K562 (cell line): ENCODE results near the gene SRP54. TPM values are rescaled to one million over a fixed set of nuclear protein-coding genes. Genes with fewer than 3 reads are reported as not detected.

Experiments
- CEBPB ChIP-seq: fragments of 450-650 bp; IDR thresholded peaks from 2 replicates; pipeline ENCODE4 v1.6.1; 2016; ENCODE audit warnings: missing genetic modification characterization, missing compliant biosample characterization
- COPS2 ChIP-seq: fragments of 450-650 bp; conservative IDR thresholded peaks from 2 replicates; pipeline ENCODE4 v1.6.1; 2016; ENCODE audit warnings: mild to moderate bottlenecking, moderate library complexity
- ID3 ChIP-seq, 2 experiments: fragments of 250-450 bp in 1 of 2; fragments of 450-650 bp in 1 of 2; sonication (Bioruptor Pico) in 1 of 2; IDR thresholded peaks; 2 replicates each; pipeline versions ENCODE4 v1.6.1 to v1.8.0; 2016 to 2021; ENCODE audit warnings: mild to moderate bottlenecking in 2 of 2, moderate library complexity in 2 of 2, missing compliant biosample characterization in 1 of 2, missing genetic modification characterization in 1 of 2
- NBN ChIP-seq: fragments of 450-650 bp; IDR thresholded peaks from 2 replicates; pipeline ENCODE4 v1.6.1; 2016; ENCODE audit warnings: low read depth, mild to moderate bottlenecking
- RBFOX2 ChIP-seq: fragments of 200-400 bp; formaldehyde crosslinking; IDR thresholded peaks from 2 replicates; pipeline ENCODE4 v1.6.1; 2017; ENCODE audit warnings: low read depth, mild to moderate bottlenecking, low read length, moderate library complexity
- SIX5 ChIP-seq, 2 experiments: IDR thresholded peaks; 2 replicates each; pipeline ENCODE4 v1.6.1; 2011; ENCODE audit warnings: low read length in 2 of 2, borderline replicate concordance in 1 of 2, low read depth in 1 of 2, mild to moderate bottlenecking in 1 of 2, moderate library complexity in 1 of 2; ENCODE audit not compliant: insufficient read depth in 1 of 2
- TBP ChIP-seq: optimal IDR thresholded peaks from 2 replicates; pipeline ENCODE3; 2011; ENCODE audit warnings: low read depth, low read length, improper control_type of control experiment
- ZBTB26 ChIP-seq: fragments of 450-650 bp; formaldehyde crosslinking; IDR thresholded peaks from 2 replicates; pipeline ENCODE4 v1.4.0; 2022; ENCODE audit warnings: missing genetic modification characterization
- ZEB2 ChIP-seq: fragments of 450-650 bp; IDR thresholded peaks from 2 replicates; pipeline ENCODE4 v1.6.1; 2016
- ZNF124 ChIP-seq: sonication (generic); formaldehyde crosslinking; IDR thresholded peaks from 2 replicates; pipeline ENCODE4 v1.8.1; 2022; ENCODE audit warnings: missing genetic modification reagents
- ZNF133 ChIP-seq: fragments of 250-450 bp; sonication (Bioruptor Pico); IDR thresholded peaks from 2 replicates; pipeline ENCODE4 v1.4.0; 2020; ENCODE audit warnings: mild to moderate bottlenecking
- ZNF318 ChIP-seq, 2 experiments: fragments of 450-650 bp; IDR thresholded peaks; 2 replicates each; pipeline ENCODE4 v1.6.1; 2016; ENCODE audit warnings: mild to moderate bottlenecking in 2 of 2, borderline replicate concordance in 1 of 2, low read depth in 1 of 2, moderate library complexity in 1 of 2
- ZNF518B ChIP-seq: fragments of 250-450 bp; sonication (Bioruptor Pico); IDR thresholded peaks from 2 replicates; pipeline ENCODE4 v1.5.0; 2021; ENCODE audit warnings: mild to moderate bottlenecking, moderate library complexity
- polyA plus RNA-seq, 8 experiments: library from polyadenylated mRNA; depleted of rRNA in 4 of 8; stranded (reverse) in 5 of 8; unstranded in 3 of 8; fragments of >200 nt; fragmentation: Nextera tagmentation in 2 of 8; fragmentation: Illumina TruSeq in 1 of 8; extraction: Ambion mirVana in 2 of 8; extraction: Trizol in 1 of 8; gene quantifications; 2 replicates each; pipeline versions ENCODE4 v1.2.1 to v1.2.3, GENCODE V29; 2011 to 2014; ENCODE audit warnings: inconsistent platforms in 1 of 8, missing spikeins in 1 of 8
- total RNA-seq, 7 experiments: library from RNA; depleted of rRNA in 6 of 7; stranded (reverse); fragments of >200 nt in 6 of 7; fragmentation: Illumina TruSeq in 2 of 7; extraction: Trizol in 2 of 7; gene quantifications; 2 replicates each; pipeline versions ENCODE4 v1.2.1 to v1.2.3, GENCODE V29; 2011 to 2021; ENCODE audit warnings: low replicate concordance in 1 of 7

SRP54 gene
- total and polyA plus RNA-seq, 9 of the 15 experiments (the other 6 are each of a cell fraction or from before 2014, with no cell fraction given): 28.6 to 69.8 (median 51.7) TPM

GRCh38 chr14:34982421-34983147 is at the start of gene SRP54 (continued):
- TF ChIP-seq ID3 (CRISPR knock-in tag; IDR thresholded peaks at IDR 0.05) (no peak), ID3 (tag; IDR thresholded peaks at IDR 0.05) (0 out of 2 replicates have a peak, but pooled peaks have one; percentile 23), CEBPB (tag) (no peak), ZNF318 (IDR thresholded peaks at IDR 0.05; ENCODE audit: borderline replicate concordance in 1 of 2, low read depth in 1 of 2) (peak in 1 of 2 experiments; percentile 69; a peak in 1 of 4 replicates), TBP (peak; percentile 91), ZNF133 (CRISPR knock-in tag) (no peak), SIX5 (IDR thresholded peaks at IDR 0.05; ENCODE audit: borderline replicate concordance in 1 of 2, insufficient read depth in 1 of 2, low read depth in 1 of 2, low read length in 2 of 2) (no peak), ZNF518B (CRISPR knock-in tag) (no peak), ZNF124 (CRISPR knock-in tag) (no peak), NBN (peak; percentile 43; the same call in 1 of the 2 replicates), ZBTB26 (CRISPR knock-in tag) (no peak), COPS2 (no peak), ZEB2 (no peak), RBFOX2 (peak; percentile 83)
